HG02973 (cell line): ENCODE data around the gene APOC3.

Source experiments
- ATAC-seq: cut with Tn5 transposase; IDR thresholded peaks from one replicate; pipeline ENCODE4 v1.9.1; 2021; ENCODE audit warnings: moderate library complexity; ENCODE audit not compliant: unreplicated experiment

The APOC3 gene

DNA sequence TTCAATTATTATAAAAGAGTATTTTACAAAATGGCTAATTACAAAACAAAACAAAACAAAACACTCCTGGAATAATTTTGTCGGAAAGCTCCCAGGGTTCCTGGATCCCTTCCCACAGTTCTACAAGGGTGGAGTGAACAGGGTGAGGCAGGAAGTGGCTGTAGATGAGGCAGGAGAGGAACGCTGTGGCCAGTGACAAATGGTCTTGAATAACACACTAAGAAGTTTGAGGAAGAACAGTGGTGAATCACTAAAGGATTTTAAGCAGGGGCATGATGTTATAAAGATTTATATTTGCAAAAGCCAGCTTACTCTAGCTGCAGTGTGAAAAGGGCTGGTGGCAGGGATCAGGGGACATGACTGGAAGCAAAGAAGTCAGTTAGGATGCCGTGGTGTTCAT lies 41.5 kb downstream of the APOC3 start:
- no peak for ATAC-seq

DNA sequence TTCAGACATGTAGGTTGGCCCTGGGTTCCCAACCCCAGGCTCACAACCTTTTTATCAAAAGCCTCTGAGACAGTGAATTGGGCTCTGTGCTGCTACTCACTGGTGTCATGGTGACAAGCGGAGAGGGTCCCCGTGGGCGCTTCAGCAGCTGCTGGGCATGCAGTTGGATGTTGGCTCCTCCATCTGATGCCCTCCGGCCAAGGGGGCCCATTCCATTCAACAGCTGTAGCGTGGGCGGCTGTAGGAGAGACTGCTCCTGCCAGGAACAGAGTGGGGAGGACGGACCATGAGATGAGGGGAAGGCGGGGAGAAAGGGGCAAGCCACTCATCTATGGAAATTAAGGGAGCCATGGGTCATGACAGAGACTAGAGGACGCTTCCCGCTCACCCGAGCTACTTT lies 43.7 kb downstream of the APOC3 start:
- no peak for ATAC-seq

DNA sequence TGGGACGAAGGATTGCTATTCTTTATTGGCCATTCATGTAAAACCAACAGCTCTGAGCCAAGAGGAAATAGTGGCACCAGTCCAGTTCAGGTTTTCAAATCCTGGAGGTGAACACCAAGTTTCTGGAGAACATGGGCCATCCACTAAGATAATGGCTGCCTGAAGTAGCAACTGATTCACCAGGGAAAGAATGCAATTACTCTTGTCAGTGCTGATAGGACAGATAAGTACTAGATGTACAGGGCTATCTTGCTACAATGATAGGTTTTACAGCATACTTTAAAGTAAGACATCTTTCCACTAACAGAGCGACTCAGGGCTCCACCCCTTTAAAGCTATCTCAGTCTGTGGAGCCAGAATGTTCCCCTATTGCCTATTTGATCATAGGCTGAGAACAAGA lies 44.5 kb downstream of the APOC3 start:
- no peak for ATAC-seq

DNA sequence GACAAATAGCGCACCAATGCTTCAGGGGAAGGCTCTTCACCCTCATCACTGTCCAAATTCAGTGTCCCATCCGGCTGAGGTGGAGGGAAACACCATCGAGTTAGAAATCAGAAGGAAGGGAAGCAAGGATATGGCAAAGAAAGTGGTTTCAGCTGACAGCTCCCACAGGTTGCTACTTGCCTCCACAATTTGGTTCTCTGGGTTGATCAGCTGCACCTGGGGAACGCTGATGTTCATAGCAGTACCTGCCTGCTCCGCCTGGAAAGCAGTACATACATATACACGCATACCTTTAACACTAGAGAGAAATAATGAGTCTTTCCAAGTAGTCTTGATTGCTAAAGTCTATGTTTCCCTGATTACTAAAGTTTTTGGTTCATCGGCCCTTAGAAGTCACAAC lies 45.5 kb downstream of the APOC3 start:
- ATAC-seq = no peak

DNA sequence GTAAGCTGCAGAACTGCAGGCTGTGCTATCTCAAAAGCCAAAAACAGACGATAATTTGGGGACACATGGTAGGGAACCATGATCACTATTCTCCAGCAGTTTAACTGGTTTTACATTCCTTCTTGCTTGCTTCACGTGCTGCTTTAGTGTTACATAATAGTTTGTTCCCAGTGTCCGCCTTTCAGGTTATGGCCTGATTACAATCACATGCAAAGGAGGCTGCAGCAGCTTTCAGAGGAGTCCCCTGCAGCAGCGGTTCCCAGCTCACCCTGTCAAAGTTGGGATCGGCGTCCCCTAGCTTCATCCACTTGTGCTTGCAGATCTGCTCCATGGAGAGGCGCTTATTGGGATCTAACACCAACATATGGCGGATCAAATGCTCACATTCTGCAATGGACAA lies 46.9 kb downstream of the APOC3 start:
- ATAC-seq = no peak

DNA sequence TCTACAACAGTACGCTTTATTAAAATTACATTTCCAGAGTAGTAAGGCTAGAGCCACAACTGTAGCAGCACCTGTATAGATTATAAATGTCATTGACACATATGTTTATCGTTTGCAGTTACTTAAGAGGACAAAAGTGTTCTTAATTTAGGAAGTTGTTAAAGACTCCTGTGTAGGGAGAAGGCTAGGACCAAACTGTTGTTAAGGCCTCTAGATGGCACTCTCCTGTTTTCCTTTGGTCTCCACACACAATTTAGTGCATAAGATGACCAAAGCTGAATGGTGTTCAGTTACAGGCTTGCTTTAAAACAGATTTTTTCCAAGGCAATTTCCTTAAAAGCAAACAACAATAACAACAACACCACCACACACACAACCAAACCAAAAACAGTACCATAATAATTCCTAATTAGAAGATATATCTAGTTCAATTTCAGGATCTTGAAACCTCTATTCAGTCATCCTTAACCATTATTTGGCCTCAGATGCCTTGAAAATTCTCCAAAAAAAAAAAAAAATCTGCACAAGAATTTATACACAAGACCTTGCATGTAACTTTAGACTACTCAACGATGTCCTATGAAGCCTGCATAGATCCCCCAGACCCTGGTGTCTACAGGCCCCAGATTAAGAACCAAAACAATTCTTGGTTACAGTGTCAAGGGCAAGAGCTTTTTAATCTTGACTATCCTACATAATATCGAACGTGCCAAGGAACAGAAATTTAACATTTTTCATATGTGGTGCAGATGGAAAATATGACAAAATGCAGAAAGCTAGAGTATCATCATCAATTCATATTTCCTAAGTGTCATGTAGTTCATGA lies 50.3 kb downstream of the APOC3 start:
- ATAC-seq = no peak

DNA sequence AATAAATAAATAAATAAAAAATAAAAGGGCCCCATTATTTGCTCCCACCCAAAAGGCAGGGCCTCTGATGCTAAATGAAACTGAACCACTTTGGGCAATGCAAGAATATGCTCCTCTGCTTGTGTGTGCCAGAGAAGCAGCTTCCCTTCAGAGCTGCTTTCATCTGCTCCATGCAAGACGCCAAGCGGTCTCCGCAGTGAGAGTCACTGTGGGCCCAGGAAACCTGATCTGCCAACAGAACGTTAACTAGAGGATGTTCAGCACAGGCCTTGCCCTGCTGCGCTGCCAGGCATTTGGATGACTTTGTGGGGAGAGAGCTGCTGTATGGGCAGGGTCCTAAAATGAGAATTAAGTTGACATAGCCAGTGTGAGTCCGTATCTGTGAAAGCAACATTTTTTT lies 51.4 kb downstream of the APOC3 start:
- ATAC-seq = no peak

DNA sequence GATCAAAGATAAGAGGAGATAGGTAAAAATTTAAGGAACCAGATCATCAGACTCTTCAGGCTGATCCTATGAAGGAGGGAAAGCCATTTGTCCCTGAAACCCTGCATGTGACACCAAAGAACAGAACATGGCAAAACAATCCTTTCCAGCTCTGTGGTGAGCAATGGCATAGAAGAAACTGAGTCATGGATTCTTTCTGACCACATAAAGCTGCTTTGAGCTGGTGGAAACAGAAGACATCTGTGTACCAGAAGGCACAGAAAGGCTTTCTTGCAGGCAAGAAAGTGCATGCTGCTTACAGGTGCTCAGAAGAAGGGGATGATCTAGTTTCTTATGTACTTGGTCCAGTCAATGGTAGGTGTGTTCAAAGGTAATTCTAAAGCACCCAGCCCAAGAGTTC lies 52.7 kb downstream of the APOC3 start:
- no peak for ATAC-seq
